CMK (cell line): ENCODE results near the gene B4GALT5.
"Not testable (repeated sequence)": the region's sequence is repeated elsewhere in the genome, so short reads cannot be mapped to it uniquely, and the experiment has no call there.

Experiments used
- DNase-seq: peaks from one replicate; pipeline ENCODE4 v3.0.0-alpha.2; 2010; ENCODE audit warnings: low read depth

The B4GALT5 gene

GRCh38 chr20:49729780-49730179 is 16.1 kb upstream of the B4GALT5 start:
- DNase-seq = no peak

- no peak for DNase-seq
Observed at GRCh38 chr20:49727894-49728885, 14.5 kb upstream of the B4GALT5 start.

- DNase-seq = no peak
Observed at GRCh38 chr20:49727478-49727877, 13.8 kb upstream of the B4GALT5 start.

- no peak for DNase-seq
Observed at GRCh38 chr20:49725694-49726093, 12.0 kb upstream of the B4GALT5 start.

GRCh38 chr20:49725224-49725606 is 11.5 kb upstream of the B4GALT5 start:
- DNase-seq = not testable (repeated sequence)

- DNase-seq = peak; percentile 70
Observed at GRCh38 chr20:49724408-49725223, 10.9 kb upstream of the B4GALT5 start.

GRCh38 chr20:49723758-49724157 is 10.1 kb upstream of the B4GALT5 start:
- DNase-seq = not testable (repeated sequence)

- DNase-seq = not testable (repeated sequence)
Observed at GRCh38 chr20:49721326-49721725, 7.6 kb upstream of the B4GALT5 start.

GRCh38 chr20:49715466-49715865 is 1.8 kb upstream of the B4GALT5 start:
- DNase-seq = no peak

- DNase-seq = peak; percentile 42
Observed at GRCh38 chr20:49712996-49713752, 504 bp downstream of the B4GALT5 start.

- peak; percentile 17 for DNase-seq
Observed at GRCh38 chr20:49712646-49712995, 1.1 kb downstream of the B4GALT5 start.

GRCh38 chr20:49712118-49712517 is 1.6 kb downstream of the B4GALT5 start:
- no peak for DNase-seq

- DNase-seq = no peak
Observed at GRCh38 chr20:49711667-49711987, 2.1 kb downstream of the B4GALT5 start.

- DNase-seq = no peak
Observed at GRCh38 chr20:49710971-49711666, 2.6 kb downstream of the B4GALT5 start.

GRCh38 chr20:49707118-49707517 is 6.6 kb downstream of the B4GALT5 start:
- no peak for DNase-seq

GRCh38 chr20:49706630-49707091 is 7.0 kb downstream of the B4GALT5 start:
- DNase-seq = no peak

- not testable (repeated sequence) for DNase-seq
Observed at GRCh38 chr20:49705893-49706292, 7.8 kb downstream of the B4GALT5 start.

GRCh38 chr20:49705358-49705757 is 8.3 kb downstream of the B4GALT5 start:
- no peak for DNase-seq

GRCh38 chr20:49704932-49705336 is 8.7 kb downstream of the B4GALT5 start:
- no peak for DNase-seq

GRCh38 chr20:49701916-49702315 is 11.8 kb downstream of the B4GALT5 start:
- DNase-seq = no peak

GRCh38 chr20:49701241-49701790 is 12.4 kb downstream of the B4GALT5 start:
- DNase-seq = no peak
